Epithelial cell of proximal tubule (primary cell): ENCODE results near the gene PTPRN2. TPM values are rescaled to one million over a fixed set of nuclear protein-coding genes. Genes with fewer than 3 reads are reported as not detected.

ENCODE experiments used
- DNase-seq: peaks from one replicate; pipeline ENCODE4 v3.0.0-alpha.2; 2011; ENCODE audit warnings: low read depth
- H3K4me3 ChIP-seq: 2 replicates; pipeline ENCODE4 v1.5.1; 2011; ENCODE audit warnings: low read depth, mild to moderate bottlenecking, low read length
- total RNA-seq: library from RNA; depleted of rRNA; stranded (reverse); fragments of >200 nt; gene quantifications from 2 replicates; pipeline ENCODE4 v1.2.3, GENCODE V29; 2015
- TF ChIP-seq, protein P1 (sequence below): conservative IDR thresholded peaks from 2 replicates; pipeline ENCODE4 v1.5.1; 2012; ENCODE audit warnings: low read depth, mild to moderate bottlenecking, low read length

PTPRN2 gene
- total RNA-seq, 1 donor from 2014 or later, result 2.8 TPM

DNA sequence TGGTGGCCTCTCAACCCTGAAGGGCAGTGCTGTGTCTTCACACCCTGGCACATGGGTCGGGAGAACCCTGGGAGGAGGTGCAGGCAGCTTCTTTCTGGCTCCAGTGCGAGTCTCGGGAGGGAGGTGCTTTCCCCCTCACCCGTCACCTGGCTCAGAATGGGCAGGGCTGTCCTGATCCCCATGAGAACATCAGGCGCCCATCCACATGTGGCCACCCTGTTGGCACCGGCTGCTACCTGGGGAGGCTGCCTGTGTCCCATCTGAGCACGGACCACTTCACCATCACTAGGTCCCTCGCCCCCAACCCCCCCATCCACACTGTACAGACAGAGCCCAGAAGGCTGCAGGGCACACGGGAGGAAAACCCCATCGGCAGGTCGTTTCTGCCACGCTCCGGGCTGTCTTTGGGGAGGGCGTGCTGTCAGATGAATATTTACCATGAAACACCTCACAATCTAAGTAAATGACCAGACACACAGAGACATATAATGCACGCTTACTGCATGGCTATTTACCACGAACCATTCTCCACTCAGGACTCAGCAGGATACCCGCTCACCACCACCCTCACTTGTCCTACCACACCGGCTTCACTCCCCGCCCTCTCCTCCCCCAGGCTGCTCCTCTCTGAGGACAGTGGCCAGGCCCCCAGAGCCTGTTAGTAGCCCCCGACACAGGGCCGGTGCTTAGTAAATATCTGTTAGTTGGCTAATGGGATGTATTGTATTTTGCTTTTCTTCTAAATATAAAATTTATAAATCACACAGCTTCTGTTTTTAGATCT is 968.6 kb downstream of the PTPRN2 start:
- TF ChIP-seq, protein P1, sequence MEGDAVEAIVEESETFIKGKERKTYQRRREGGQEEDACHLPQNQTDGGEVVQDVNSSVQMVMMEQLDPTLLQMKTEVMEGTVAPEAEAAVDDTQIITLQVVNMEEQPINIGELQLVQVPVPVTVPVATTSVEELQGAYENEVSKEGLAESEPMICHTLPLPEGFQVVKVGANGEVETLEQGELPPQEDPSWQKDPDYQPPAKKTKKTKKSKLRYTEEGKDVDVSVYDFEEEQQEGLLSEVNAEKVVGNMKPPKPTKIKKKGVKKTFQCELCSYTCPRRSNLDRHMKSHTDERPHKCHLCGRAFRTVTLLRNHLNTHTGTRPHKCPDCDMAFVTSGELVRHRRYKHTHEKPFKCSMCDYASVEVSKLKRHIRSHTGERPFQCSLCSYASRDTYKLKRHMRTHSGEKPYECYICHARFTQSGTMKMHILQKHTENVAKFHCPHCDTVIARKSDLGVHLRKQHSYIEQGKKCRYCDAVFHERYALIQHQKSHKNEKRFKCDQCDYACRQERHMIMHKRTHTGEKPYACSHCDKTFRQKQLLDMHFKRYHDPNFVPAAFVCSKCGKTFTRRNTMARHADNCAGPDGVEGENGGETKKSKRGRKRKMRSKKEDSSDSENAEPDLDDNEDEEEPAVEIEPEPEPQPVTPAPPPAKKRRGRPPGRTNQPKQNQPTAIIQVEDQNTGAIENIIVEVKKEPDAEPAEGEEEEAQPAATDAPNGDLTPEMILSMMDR, result no peak
- H3K4me3 ChIP-seq, result no peak overlapping the region
- DNase-seq, result no peak

DNA sequence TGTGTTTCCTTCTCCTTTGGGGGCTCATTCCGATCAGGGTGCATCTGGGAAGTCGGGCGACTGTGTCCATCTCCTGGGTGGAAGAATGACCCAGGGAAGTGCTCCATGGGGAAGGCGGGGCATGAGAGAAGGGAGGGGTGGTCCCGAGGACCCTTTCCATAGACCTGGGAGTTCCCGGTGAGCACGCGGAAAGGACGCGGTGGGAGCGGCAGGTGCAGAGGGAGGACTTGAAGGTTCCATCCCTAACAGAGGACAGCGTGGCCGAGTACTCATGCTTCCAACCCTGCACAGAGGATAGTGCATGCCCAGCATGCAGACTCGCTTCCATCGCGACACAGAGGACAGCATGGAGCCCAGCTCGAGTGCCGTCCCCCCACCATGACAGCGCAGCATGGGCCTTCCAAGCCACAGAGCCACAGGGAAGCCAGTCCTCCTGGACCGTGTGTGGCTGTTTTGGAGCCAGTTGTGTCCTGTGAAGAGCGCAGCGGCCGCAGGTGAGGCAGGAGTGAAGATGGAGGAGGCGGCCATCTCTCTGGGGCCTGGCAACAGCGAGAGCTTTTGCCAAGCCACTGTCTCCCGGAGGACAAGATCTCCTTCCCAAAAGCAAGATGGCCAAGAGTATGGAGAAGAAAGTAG is 969.4 kb downstream of the PTPRN2 start:
- DNase-seq, result no peak
- TF ChIP-seq, protein P1, result no peak
- no peak overlapping the region for H3K4me3 ChIP-seq

DNA sequence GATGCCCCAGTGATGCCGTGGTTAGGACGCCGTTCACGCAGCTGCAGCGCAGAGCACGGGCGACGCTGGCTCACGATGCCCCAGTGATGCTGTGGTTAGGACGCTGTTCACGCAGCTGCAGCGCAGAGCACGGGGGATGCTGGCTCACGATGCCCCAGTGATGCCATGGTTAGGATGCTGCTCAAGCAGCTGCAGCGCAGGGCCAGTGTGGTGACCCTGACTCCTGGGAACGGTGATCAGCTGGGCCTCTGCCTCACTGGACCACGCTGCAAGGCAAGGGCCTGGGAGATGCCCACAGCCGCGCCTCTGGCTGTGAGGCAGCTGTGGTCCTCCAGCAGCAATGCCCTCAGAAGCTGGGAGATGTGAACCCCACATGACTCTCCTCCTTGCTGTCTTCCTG is 970.2 kb downstream of the PTPRN2 start:
- H3K4me3 ChIP-seq, result no peak overlapping the region
- DNase-seq, result no peak
- TF ChIP-seq, protein P1, result no peak

DNA sequence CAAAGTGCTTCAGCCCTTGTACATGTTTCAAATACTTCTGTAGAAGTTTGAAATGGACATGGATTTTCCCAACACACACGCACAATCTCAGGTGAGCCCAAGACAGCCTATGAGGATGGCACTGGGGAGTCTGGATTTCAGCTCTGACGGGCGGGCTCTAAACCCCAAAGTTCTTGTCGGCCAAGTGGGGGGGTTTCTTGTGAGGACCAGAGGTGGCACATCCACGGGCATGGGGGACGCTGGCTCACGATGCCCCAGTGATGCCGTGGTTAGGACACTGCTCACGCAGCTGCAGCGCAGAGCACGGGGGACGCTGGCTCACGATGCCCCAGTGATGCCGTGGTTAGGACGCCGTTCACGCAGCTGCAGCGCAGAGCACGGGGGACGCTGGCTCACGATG is 970.7 kb downstream of the PTPRN2 start:
- H3K4me3 ChIP-seq, result no peak overlapping the region
- TF ChIP-seq, protein P1, result no peak
- no peak for DNase-seq

DNA sequence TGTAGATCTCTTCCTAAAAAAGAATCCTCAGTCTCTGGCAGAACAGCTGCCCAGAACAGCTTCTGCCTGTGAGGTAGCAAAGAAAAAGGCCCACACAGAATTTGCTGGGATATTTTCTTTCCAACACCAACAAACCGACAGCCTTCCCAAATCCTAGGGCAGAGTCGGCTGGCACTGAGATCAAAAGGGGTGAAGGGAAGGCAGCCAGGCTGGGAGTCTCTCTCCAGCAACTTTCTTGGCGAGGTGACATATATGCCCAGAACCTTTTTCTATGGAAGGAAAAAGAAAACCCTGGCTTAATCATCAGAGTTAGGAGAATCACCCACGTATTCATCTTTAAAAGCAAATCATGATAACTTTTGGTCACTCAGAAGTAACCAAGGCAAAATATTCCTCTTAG is 971.2 kb downstream of the PTPRN2 start:
- no peak for DNase-seq
- TF ChIP-seq, protein P1, result no peak
- no peak overlapping the region for H3K4me3 ChIP-seq

DNA sequence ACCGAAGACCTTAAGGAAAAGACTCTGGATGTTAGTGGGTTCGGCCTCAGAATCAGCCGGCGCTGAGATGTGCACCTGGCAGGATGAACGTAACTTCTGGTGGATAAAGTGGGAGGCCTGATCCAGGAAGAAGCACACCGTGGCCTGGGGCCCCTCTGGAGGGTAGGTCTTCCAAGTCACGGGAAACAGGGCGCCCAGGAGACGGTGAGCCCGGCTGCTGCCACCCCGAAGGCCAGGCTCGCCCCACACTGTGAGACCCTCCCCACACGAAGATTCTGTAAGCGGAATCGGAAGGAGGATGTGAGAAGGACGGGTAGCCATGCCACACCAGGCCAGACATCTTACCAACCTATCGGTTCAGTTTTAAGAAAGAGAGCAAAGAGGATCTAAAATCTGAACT is 971.8 kb downstream of the PTPRN2 start:
- TF ChIP-seq, protein P1, result no peak
- H3K4me3 ChIP-seq, result no peak overlapping the region
- DNase-seq, result no peak
